SK-N-SH (cell line): ENCODE measurements around the gene SCNN1B. TPM values are rescaled to one million over a fixed set of nuclear protein-coding genes. Genes with fewer than 3 reads are reported as not detected.

ENCODE experiments used
- CTCF ChIA-PET: fragments of 300-600, 350-600 bp; formaldehyde crosslinking; extraction: SDS; loops from one replicate; lab custom pipeline; 2021; lab: Yijun Ruan, JAX
- POLR2A ChIA-PET: fragments of 350-600 bp; sonication (Branson Sonifier 250); formaldehyde crosslinking; extraction: SDS; loops from one replicate; lab custom pipeline; 2020; ENCODE audit warnings: antibody characterized with exemption, inconsistent platforms; lab: Yijun Ruan, JAX
- DNase-seq: peaks from one replicate; pipeline ENCODE4 v3.0.0; 2012
- H2AFZ ChIP-seq: fragments of 200-600 bp; sonication (generic); 2 replicates; pipeline ENCODE4 v1.8.1; 2016; ENCODE audit warnings: antibody characterized with exemption, mild to moderate bottlenecking, low read depth
- H3F3A ChIP-seq: fragments of 200-600 bp; sonication (generic); replicated peaks from 2 replicates; pipeline ENCODE3; 2016; ENCODE audit warnings: antibody characterized with exemption, mild to moderate bottlenecking; ENCODE audit not compliant: insufficient read depth
- H3K27ac ChIP-seq, 2 experiments: fragments of 200-500 bp in 1 of 2; fragments of 200-600 bp in 1 of 2; sonication (Bioruptor generic) in 1 of 2; sonication (generic), shearing (Covaris generic) in 1 of 2; 2 replicates each; pipeline versions ENCODE4 v1.5.1 to v1.6.1; 2014 to 2016; ENCODE audit warnings: low read depth in 2 of 2, inconsistent platforms in 1 of 2, low read length in 1 of 2, mild to moderate bottlenecking in 1 of 2, mixed read lengths in 1 of 2
- H3K27me3 ChIP-seq: fragments of 200-600 bp; sonication (generic), shearing (Covaris generic); 2 replicates; pipeline ENCODE4 v1.6.1; 2016; ENCODE audit warnings: mixed run types; ENCODE audit not compliant: insufficient read depth
- H3K36me3 ChIP-seq, 2 experiments: fragments of 200-500 bp in 1 of 2; fragments of 200-600 bp in 1 of 2; sonication (Bioruptor generic) in 1 of 2; sonication (generic) in 1 of 2; replicated peaks in 1 of 2; 2 replicates each; pipeline versions ENCODE3 to v1.5.1; 2014 to 2016; ENCODE audit warnings: low read length in 1 of 2, mild to moderate bottlenecking in 1 of 2; ENCODE audit not compliant: insufficient read depth in 2 of 2, control insufficient read depth in 1 of 2
- H3K4me1 ChIP-seq, 2 experiments: fragments of 200-500 bp in 1 of 2; fragments of 200-600 bp in 1 of 2; sonication (Bioruptor generic) in 1 of 2; sonication (generic), shearing (Covaris generic) in 1 of 2; 2 replicates each; pipeline versions ENCODE4 v1.5.1 to v1.6.1; 2014 to 2016; ENCODE audit warnings: low read depth in 1 of 2, low read length in 1 of 2, mixed run types in 1 of 2; ENCODE audit not compliant: insufficient read depth in 2 of 2, control insufficient read depth in 1 of 2
- H3K4me2 ChIP-seq: fragments of 200-600 bp; sonication (generic), shearing (Covaris generic); 2 replicates; pipeline ENCODE4 v1.6.1; 2017; ENCODE audit warnings: mixed run types
- H3K4me3 ChIP-seq, 2 experiments: fragments of 200-500 bp in 1 of 2; fragments of 200-600 bp in 1 of 2; sonication (Bioruptor generic) in 1 of 2; sonication (generic), shearing (Covaris generic) in 1 of 2; 2 replicates each; pipeline versions ENCODE4 v1.5.1 to v1.8.1; 2014 to 2016; ENCODE audit warnings: low read depth in 2 of 2, inconsistent platforms in 1 of 2, low read length in 1 of 2, mild to moderate bottlenecking in 1 of 2, mixed read lengths in 1 of 2, moderate library complexity in 1 of 2
- H3K79me2 ChIP-seq: fragments of 200-600 bp; sonication (generic); 2 replicates; pipeline ENCODE4 v1.8.1; 2017; ENCODE audit warnings: mild to moderate bottlenecking; ENCODE audit not compliant: insufficient read depth
- H3K9ac ChIP-seq: fragments of 200-600 bp; sonication (generic); 2 replicates; pipeline ENCODE4 v1.6.1; 2017; ENCODE audit warnings: mixed run types
- H3K9me2 ChIP-seq: fragments of 200-600 bp; sonication (generic); 2 replicates; pipeline ENCODE4 v1.6.1; 2017; ENCODE audit warnings: mixed run types
- H3K9me3 ChIP-seq: fragments of 200-600 bp; sonication (generic); 2 replicates; pipeline ENCODE4 v1.6.1; 2017; ENCODE audit warnings: mixed run types, mild to moderate bottlenecking, moderate library complexity
- H4K20me1 ChIP-seq: fragments of 200-600 bp; sonication (generic); 2 replicates; pipeline ENCODE4 v1.6.1; 2017; ENCODE audit warnings: mild to moderate bottlenecking, mixed run types; ENCODE audit not compliant: insufficient read depth
- CHD2 ChIP-seq: fragments of 150-350 bp; IDR thresholded peaks from 2 replicates; pipeline ENCODE4 v1.6.1; 2018; ENCODE audit warnings: low read length; ENCODE audit not compliant: partially characterized antibody
- EP300 ChIP-seq, 2 experiments: IDR thresholded peaks; 2 replicates each; pipeline versions ENCODE4 v1.4.0 to v1.6.1; 2012; ENCODE audit warnings: borderline replicate concordance in 1 of 2, low read depth in 1 of 2, low read length in 1 of 2
- EZH2phosphoT487 ChIP-seq: fragments of 200-600 bp; sonication (generic); IDR thresholded peaks from 2 replicates; pipeline ENCODE4 v1.6.1; 2017; ENCODE audit warnings: low read depth, mixed run types, mild to moderate bottlenecking, antibody characterized with exemption, moderate library complexity, borderline replicate concordance
- FOSL2 ChIP-seq: IDR thresholded peaks from 2 replicates; pipeline ENCODE4 v1.4.0; 2012; ENCODE audit warnings: low read depth, mild to moderate bottlenecking, moderate library complexity, borderline replicate concordance
- FOXM1 ChIP-seq: IDR thresholded peaks from 2 replicates; pipeline ENCODE4 v1.4.0; 2012; ENCODE audit warnings: low read depth, mild to moderate bottlenecking
- JUND ChIP-seq: IDR thresholded peaks from 2 replicates; pipeline ENCODE4 v1.4.0; 2012
- MEF2A ChIP-seq: IDR thresholded peaks from 2 replicates; pipeline ENCODE4 v1.4.0; 2012; ENCODE audit warnings: low read depth, borderline replicate concordance
- MXI1 ChIP-seq: IDR thresholded peaks from 2 replicates; pipeline ENCODE4 v1.6.1; 2012; ENCODE audit warnings: mild to moderate bottlenecking, low read depth, low read length, improper control_type of control experiment
- RAD21 ChIP-seq: IDR thresholded peaks from 2 replicates; pipeline ENCODE4 v1.6.1; 2012; ENCODE audit warnings: mild to moderate bottlenecking, low read length
- RXRA ChIP-seq: IDR thresholded peaks from 2 replicates; pipeline ENCODE4 v1.4.0; 2012; ENCODE audit warnings: low read depth, mild to moderate bottlenecking, borderline replicate concordance
- SMC3 ChIP-seq: IDR thresholded peaks from 2 replicates; pipeline ENCODE4 v1.6.1; 2012; ENCODE audit warnings: low read depth, low read length, improper control_type of control experiment
- WGBS: methylation state at CpG from one replicate; pipeline ENCODE4 v1.1.6; 2017; ENCODE audit warnings: low lambda C conversion rate; 5-methylcytosine and 5-hydroxymethylcytosine counted together
- polyA plus RNA-seq, 3 experiments: library from polyadenylated mRNA; depleted of rRNA; stranded (reverse); fragments of >200 nt; gene quantifications; 2 replicates each; pipeline ENCODE4 v1.2.3, GENCODE V29; 2012
- TF ChIP-seq, protein P1 (sequence below): IDR thresholded peaks from 2 replicates; pipeline ENCODE4 v1.6.1; 2012; ENCODE audit warnings: mild to moderate bottlenecking, low read depth, low read length, moderate library complexity
- TF ChIP-seq, protein P2 (sequence below): IDR thresholded peaks from 2 replicates; pipeline ENCODE4 v1.4.0; 2012; ENCODE audit warnings: low read depth, borderline replicate concordance
- TF ChIP-seq, protein P3 (sequence below): IDR thresholded peaks from 2 replicates; pipeline ENCODE4 v1.4.0; 2012; ENCODE audit warnings: low read depth, borderline replicate concordance
- TF ChIP-seq, protein P4 (sequence below): fragments of 200-600 bp; sonication (generic); IDR thresholded peaks from 2 replicates; pipeline ENCODE4 v1.6.1; 2017; ENCODE audit warnings: antibody characterized with exemption, mild to moderate bottlenecking, moderate library complexity
- TF ChIP-seq, protein P5 (sequence below): fragments of 150-350 bp; IDR thresholded peaks from 2 replicates; pipeline ENCODE4 v1.6.1; 2016; ENCODE audit warnings: mild to moderate bottlenecking, low read depth, low read length

SCNN1B gene
- polyA plus RNA-seq, 1 of the 3 experiments (the other 2 are of a cell fraction): not detected

DNA sequence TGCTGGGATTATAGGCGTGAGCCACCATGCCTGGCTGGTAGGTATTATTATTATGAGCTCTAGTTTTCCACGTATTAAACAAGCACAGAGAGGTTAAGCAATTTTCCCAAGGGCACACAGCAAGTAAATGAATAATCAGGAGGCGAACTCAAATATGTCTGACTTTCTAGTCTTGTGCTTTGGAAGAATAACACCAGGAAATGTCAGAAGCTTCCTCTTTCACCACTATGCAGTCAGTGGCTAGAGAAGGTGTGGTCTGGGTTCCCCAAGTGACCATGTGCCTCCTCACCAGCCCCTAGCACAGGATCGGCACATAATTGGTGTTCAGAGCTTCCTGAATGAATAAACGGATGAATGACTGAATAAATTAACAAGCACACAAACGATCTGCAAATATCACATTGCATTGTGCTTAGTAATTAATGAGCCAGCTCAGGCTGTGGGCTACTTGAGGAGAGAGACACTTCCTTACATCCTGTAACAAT lies 21.6 kb upstream of the SCNN1B start (continued):
- TF ChIP-seq, protein P1, sequence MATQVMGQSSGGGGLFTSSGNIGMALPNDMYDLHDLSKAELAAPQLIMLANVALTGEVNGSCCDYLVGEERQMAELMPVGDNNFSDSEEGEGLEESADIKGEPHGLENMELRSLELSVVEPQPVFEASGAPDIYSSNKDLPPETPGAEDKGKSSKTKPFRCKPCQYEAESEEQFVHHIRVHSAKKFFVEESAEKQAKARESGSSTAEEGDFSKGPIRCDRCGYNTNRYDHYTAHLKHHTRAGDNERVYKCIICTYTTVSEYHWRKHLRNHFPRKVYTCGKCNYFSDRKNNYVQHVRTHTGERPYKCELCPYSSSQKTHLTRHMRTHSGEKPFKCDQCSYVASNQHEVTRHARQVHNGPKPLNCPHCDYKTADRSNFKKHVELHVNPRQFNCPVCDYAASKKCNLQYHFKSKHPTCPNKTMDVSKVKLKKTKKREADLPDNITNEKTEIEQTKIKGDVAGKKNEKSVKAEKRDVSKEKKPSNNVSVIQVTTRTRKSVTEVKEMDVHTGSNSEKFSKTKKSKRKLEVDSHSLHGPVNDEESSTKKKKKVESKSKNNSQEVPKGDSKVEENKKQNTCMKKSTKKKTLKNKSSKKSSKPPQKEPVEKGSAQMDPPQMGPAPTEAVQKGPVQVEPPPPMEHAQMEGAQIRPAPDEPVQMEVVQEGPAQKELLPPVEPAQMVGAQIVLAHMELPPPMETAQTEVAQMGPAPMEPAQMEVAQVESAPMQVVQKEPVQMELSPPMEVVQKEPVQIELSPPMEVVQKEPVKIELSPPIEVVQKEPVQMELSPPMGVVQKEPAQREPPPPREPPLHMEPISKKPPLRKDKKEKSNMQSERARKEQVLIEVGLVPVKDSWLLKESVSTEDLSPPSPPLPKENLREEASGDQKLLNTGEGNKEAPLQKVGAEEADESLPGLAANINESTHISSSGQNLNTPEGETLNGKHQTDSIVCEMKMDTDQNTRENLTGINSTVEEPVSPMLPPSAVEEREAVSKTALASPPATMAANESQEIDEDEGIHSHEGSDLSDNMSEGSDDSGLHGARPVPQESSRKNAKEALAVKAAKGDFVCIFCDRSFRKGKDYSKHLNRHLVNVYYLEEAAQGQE: no peak
- TF ChIP-seq, all 33 proteins: peak for 0

DNA sequence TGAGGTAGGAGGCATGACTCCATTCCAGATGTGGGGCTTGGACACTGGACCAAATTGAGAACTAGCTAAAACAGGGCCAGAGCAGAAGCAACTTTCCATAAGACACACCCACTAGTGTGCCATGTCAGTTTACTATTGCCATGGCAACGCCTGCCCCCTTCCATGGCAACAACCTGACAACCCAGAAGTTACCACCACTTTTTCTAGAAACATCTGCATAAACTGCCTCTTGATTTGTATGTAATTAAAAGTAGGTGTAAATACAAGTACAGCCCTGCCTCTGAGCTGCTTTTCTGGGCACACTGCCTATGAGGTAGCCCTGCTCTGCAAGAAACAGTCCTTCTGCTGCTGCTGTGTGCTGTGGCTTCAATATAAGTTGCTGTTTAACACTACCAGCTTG lies 19.5 kb upstream of the SCNN1B start:
- H2AFZ ChIP-seq: no peak overlapping the region

More for the DNA sequence above, 19.5 kb upstream of the SCNN1B start:
- TF ChIP-seq JUND (no peak), SMC3 (no peak), EZH2phosphoT487 (no peak), MXI1 (no peak), MEF2A (no peak), FOSL2 (no peak), RAD21 (no peak), EP300 (IDR thresholded peaks at IDR 0.05; ENCODE audit: borderline replicate concordance in 1 of 2, low read depth in 1 of 2, low read length in 1 of 2) (no peak), FOXM1 (no peak), CHD2 (no peak), RXRA (no peak)
- TF ChIP-seq, protein P2, sequence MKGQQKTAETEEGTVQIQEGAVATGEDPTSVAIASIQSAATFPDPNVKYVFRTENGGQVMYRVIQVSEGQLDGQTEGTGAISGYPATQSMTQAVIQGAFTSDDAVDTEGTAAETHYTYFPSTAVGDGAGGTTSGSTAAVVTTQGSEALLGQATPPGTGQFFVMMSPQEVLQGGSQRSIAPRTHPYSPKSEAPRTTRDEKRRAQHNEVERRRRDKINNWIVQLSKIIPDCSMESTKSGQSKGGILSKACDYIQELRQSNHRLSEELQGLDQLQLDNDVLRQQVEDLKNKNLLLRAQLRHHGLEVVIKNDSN: no peak
- TF ChIP-seq, protein P3, sequence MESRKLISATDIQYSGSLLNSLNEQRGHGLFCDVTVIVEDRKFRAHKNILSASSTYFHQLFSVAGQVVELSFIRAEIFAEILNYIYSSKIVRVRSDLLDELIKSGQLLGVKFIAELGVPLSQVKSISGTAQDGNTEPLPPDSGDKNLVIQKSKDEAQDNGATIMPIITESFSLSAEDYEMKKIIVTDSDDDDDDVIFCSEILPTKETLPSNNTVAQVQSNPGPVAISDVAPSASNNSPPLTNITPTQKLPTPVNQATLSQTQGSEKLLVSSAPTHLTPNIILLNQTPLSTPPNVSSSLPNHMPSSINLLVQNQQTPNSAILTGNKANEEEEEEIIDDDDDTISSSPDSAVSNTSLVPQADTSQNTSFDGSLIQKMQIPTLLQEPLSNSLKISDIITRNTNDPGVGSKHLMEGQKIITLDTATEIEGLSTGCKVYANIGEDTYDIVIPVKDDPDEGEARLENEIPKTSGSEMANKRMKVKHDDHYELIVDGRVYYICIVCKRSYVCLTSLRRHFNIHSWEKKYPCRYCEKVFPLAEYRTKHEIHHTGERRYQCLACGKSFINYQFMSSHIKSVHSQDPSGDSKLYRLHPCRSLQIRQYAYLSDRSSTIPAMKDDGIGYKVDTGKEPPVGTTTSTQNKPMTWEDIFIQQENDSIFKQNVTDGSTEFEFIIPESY: no peak
- TF ChIP-seq, protein P1: no peak
- TF ChIP-seq, protein P4, sequence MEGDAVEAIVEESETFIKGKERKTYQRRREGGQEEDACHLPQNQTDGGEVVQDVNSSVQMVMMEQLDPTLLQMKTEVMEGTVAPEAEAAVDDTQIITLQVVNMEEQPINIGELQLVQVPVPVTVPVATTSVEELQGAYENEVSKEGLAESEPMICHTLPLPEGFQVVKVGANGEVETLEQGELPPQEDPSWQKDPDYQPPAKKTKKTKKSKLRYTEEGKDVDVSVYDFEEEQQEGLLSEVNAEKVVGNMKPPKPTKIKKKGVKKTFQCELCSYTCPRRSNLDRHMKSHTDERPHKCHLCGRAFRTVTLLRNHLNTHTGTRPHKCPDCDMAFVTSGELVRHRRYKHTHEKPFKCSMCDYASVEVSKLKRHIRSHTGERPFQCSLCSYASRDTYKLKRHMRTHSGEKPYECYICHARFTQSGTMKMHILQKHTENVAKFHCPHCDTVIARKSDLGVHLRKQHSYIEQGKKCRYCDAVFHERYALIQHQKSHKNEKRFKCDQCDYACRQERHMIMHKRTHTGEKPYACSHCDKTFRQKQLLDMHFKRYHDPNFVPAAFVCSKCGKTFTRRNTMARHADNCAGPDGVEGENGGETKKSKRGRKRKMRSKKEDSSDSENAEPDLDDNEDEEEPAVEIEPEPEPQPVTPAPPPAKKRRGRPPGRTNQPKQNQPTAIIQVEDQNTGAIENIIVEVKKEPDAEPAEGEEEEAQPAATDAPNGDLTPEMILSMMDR: no peak
- TF ChIP-seq, protein P5, sequence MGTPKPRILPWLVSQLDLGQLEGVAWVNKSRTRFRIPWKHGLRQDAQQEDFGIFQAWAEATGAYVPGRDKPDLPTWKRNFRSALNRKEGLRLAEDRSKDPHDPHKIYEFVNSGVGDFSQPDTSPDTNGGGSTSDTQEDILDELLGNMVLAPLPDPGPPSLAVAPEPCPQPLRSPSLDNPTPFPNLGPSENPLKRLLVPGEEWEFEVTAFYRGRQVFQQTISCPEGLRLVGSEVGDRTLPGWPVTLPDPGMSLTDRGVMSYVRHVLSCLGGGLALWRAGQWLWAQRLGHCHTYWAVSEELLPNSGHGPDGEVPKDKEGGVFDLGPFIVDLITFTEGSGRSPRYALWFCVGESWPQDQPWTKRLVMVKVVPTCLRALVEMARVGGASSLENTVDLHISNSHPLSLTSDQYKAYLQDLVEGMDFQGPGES: no peak
- TF ChIP-seq, all 33 proteins: peak for 0
- no peak for DNase-seq
- Histone ChIP-seq H3F3A (no peaks in the 10 kb centered on the region), H3K27ac (no peak overlapping the region), H3K36me3 (no peaks in the 10 kb centered on the region), H3K9me2 (no peaks in the 10 kb centered on the region), H3K79me2 (no peaks in the 10 kb centered on the region), H3K9ac (no peak overlapping the region), H3K4me3 (no peak overlapping the region), H3K9me3 (no peaks in the 10 kb centered on the region), H3K4me2 (no peak overlapping the region), H3K27me3 (no peaks in the 10 kb centered on the region), H3K4me1 (no peaks in the 10 kb centered on the region; a peak in 1 of 4 replicates), H4K20me1 (no peaks in the 10 kb centered on the region)
- 46% methylated on average over 1 of the region's 1 CpG for WGBS
- POLR2A ChIA-PET: no interaction called here
- CTCF ChIA-PET: interaction anchor here (1.5 kb wide), 1 partner anchor 9 kb away, joined by 4 read pairs; no protein-coding TSS in a partner anchor
